HEK293 (cell line): Measurements from ENCODE around the gene NASP.

Experiments
- CTCF ChIA-PET: fragments of 350-600 bp; formaldehyde crosslinking; extraction: SDS; loops from one replicate; lab custom pipeline; 2021; ENCODE audit warnings: antibody characterized with exemption; lab: Yijun Ruan, JAX
- POLR2A ChIA-PET: fragments of 300-600 bp; formaldehyde crosslinking; extraction: SDS; loops from one replicate; lab custom pipeline; 2020; ENCODE audit warnings: antibody characterized with exemption, inconsistent platforms; lab: Yijun Ruan, JAX
- H3K27ac ChIP-seq: fragments of 200-500 bp; sonication (Bioruptor generic); 2 replicates; pipeline ENCODE4 v1.5.1; 2014; ENCODE audit warnings: low read depth, low read length, control low read depth, inconsistent platforms; ENCODE audit errors: extremely low read depth
- H3K36me3 ChIP-seq, 2 experiments: fragments of 200-500 bp in 1 of 2; sonication (Bioruptor generic) in 1 of 2; 1 replicate in 1 of 2; 2 replicates in 1 of 2; pipeline ENCODE4 v1.5.1; 2014 to 2017; ENCODE audit warnings: inconsistent platforms in 2 of 2, low read length in 2 of 2; ENCODE audit not compliant: control insufficient read depth in 2 of 2, insufficient read depth in 1 of 2
- H3K4me1 ChIP-seq: fragments of 200-500 bp; sonication (Bioruptor generic); 2 replicates; pipeline ENCODE4 v1.5.1; 2014; ENCODE audit warnings: mild to moderate bottlenecking, low read length, inconsistent platforms; ENCODE audit not compliant: control insufficient read depth, insufficient read depth
- H3K4me3 ChIP-seq: 2 replicates; pipeline ENCODE4 v1.5.1; 2011; ENCODE audit warnings: low read depth, mild to moderate bottlenecking, control low read depth, low read length, moderate library complexity
- H3K9me3 ChIP-seq: fragments of 200-500 bp; sonication (Bioruptor generic); 2 replicates; pipeline ENCODE4 v1.5.1; 2014; ENCODE audit warnings: low read depth, low read length, inconsistent platforms; ENCODE audit not compliant: control insufficient read depth, insufficient read depth
- HOXC10 ChIP-seq: sonication (generic); formaldehyde crosslinking; IDR thresholded peaks from 2 replicates; pipeline ENCODE4 v1.8.1; 2023; ENCODE audit warnings: mild to moderate bottlenecking, missing genetic modification reagents
- KLF10 ChIP-seq: fragments of 450-650 bp; IDR thresholded peaks from 2 replicates; pipeline ENCODE4 v1.5.1; 2018; ENCODE audit warnings: missing biosample characterization, mild to moderate bottlenecking, missing genetic modification characterization
- KLF8 ChIP-seq: fragments of 450-650 bp; formaldehyde crosslinking; IDR thresholded peaks from 2 replicates; pipeline ENCODE4 v1.5.1; 2016; ENCODE audit warnings: missing biosample characterization, missing genetic modification characterization
- KLF9 ChIP-seq: fragments of 450-650 bp; formaldehyde crosslinking; IDR thresholded peaks from 2 replicates; pipeline ENCODE4 v1.5.1; 2016; ENCODE audit warnings: missing biosample characterization, missing genetic modification characterization, low read depth
- MZF1 ChIP-seq: fragments of 450-650 bp; formaldehyde crosslinking; IDR thresholded peaks from 2 replicates; pipeline ENCODE4 v1.5.1; 2017; ENCODE audit warnings: missing biosample characterization, missing genetic modification characterization, borderline replicate concordance
- RBAK ChIP-seq: fragments of 450-650 bp; formaldehyde crosslinking; IDR thresholded peaks from 2 replicates; pipeline ENCODE4 v1.5.1; 2016; ENCODE audit warnings: missing biosample characterization, missing genetic modification characterization
- SP2 ChIP-seq: fragments of 450-650 bp; formaldehyde crosslinking; IDR thresholded peaks from 2 replicates; pipeline ENCODE4 v1.5.1; 2016; ENCODE audit warnings: missing biosample characterization, missing genetic modification characterization
- TCF7L2 ChIP-seq: IDR thresholded peaks from 2 replicates; pipeline ENCODE4 v1.6.1; 2011; ENCODE audit warnings: low read depth, mild to moderate bottlenecking, inconsistent platforms, low read length, moderate library complexity, borderline replicate concordance
- WT1 ChIP-seq: fragments of 450-650 bp; formaldehyde crosslinking; IDR thresholded peaks from 2 replicates; pipeline ENCODE4 v1.5.1; 2016; ENCODE audit warnings: missing biosample characterization, missing genetic modification characterization
- ZBTB21 ChIP-seq: fragments of 450-650 bp; formaldehyde crosslinking; IDR thresholded peaks from 2 replicates; pipeline ENCODE4 v1.5.1; 2017; ENCODE audit warnings: missing biosample characterization, missing genetic modification characterization
- ZBTB7A ChIP-seq: fragments of 450-650 bp; formaldehyde crosslinking; IDR thresholded peaks from 2 replicates; pipeline ENCODE4 v1.5.1; 2016; ENCODE audit warnings: low read depth, missing biosample characterization, missing genetic modification characterization
- ZFP3 ChIP-seq: fragments of 450-650 bp; formaldehyde crosslinking; IDR thresholded peaks from 2 replicates; pipeline ENCODE4 v1.5.1; 2016; ENCODE audit warnings: low read depth, missing biosample characterization, missing genetic modification characterization
- ZFP37 ChIP-seq: fragments of 450-650 bp; formaldehyde crosslinking; IDR thresholded peaks from 2 replicates; pipeline ENCODE4 v1.5.1; 2016; ENCODE audit warnings: missing biosample characterization, missing genetic modification characterization
- ZNF10 ChIP-seq: fragments of 450-650 bp; formaldehyde crosslinking; IDR thresholded peaks from 2 replicates; pipeline ENCODE4 v1.5.1; 2017; ENCODE audit warnings: missing biosample characterization, missing genetic modification characterization
- ZNF169 ChIP-seq: fragments of 450-650 bp; formaldehyde crosslinking; IDR thresholded peaks from 2 replicates; pipeline ENCODE4 v1.5.1; 2016; ENCODE audit warnings: missing biosample characterization, missing genetic modification characterization
- ZNF2 ChIP-seq: fragments of 450-650 bp; formaldehyde crosslinking; IDR thresholded peaks from 2 replicates; pipeline ENCODE4 v1.5.1; 2016; ENCODE audit warnings: missing biosample characterization, missing genetic modification characterization
- ZNF394 ChIP-seq: fragments of 450-650 bp; formaldehyde crosslinking; IDR thresholded peaks from 2 replicates; pipeline ENCODE4 v1.5.1; 2016; ENCODE audit warnings: missing biosample characterization, missing genetic modification characterization, mild to moderate bottlenecking, moderate library complexity, borderline replicate concordance
- ZNF433 ChIP-seq: fragments of 450-650 bp; formaldehyde crosslinking; IDR thresholded peaks from 2 replicates; pipeline ENCODE4 v1.5.1; 2016; ENCODE audit warnings: missing biosample characterization, missing genetic modification characterization, low read depth
- ZNF549 ChIP-seq: fragments of 450-650 bp; IDR thresholded peaks from 2 replicates; pipeline ENCODE4 v1.5.1; 2018; ENCODE audit warnings: missing biosample characterization, missing genetic modification characterization, mild to moderate bottlenecking, inconsistent platforms, moderate library complexity
- ZNF561 ChIP-seq: fragments of 450-650 bp; IDR thresholded peaks from 2 replicates; pipeline ENCODE4 v1.5.1; 2018; ENCODE audit warnings: missing biosample characterization, missing genetic modification characterization, borderline replicate concordance
- ZNF623 ChIP-seq: fragments of 450-650 bp; formaldehyde crosslinking; IDR thresholded peaks from 2 replicates; pipeline ENCODE4 v1.5.1; 2016; ENCODE audit warnings: missing biosample characterization, missing genetic modification characterization
- ZNF837 ChIP-seq: fragments of 450-650 bp; formaldehyde crosslinking; IDR thresholded peaks from 2 replicates; pipeline ENCODE4 v1.5.1; 2016; ENCODE audit warnings: missing biosample characterization, missing genetic modification characterization
- ZSCAN23 ChIP-seq: fragments of 450-650 bp; formaldehyde crosslinking; IDR thresholded peaks from 2 replicates; pipeline ENCODE4 v1.5.1; 2016; ENCODE audit warnings: missing biosample characterization, missing genetic modification characterization
- TF ChIP-seq, protein P1 (sequence below): fragments of 450-650 bp; formaldehyde crosslinking; IDR thresholded peaks from 2 replicates; pipeline ENCODE4 v1.5.1; 2016; ENCODE audit warnings: missing biosample characterization, missing genetic modification characterization
- TF ChIP-seq, protein P2 (sequence below): fragments of 450-650 bp; formaldehyde crosslinking; IDR thresholded peaks from 2 replicates; pipeline ENCODE4 v1.5.1; 2016; ENCODE audit warnings: missing biosample characterization, missing genetic modification characterization
- TF ChIP-seq, protein P3 (sequence below): fragments of 450-650 bp; formaldehyde crosslinking; IDR thresholded peaks from 2 replicates; pipeline ENCODE4 v1.5.1; 2016; ENCODE audit warnings: missing biosample characterization, missing genetic modification characterization
- TF ChIP-seq, protein P4 (sequence below): fragments of 450-650 bp; formaldehyde crosslinking; IDR thresholded peaks from 2 replicates; pipeline ENCODE4 v1.5.1; 2016; ENCODE audit warnings: missing biosample characterization, missing genetic modification characterization

The NASP gene

DNA sequence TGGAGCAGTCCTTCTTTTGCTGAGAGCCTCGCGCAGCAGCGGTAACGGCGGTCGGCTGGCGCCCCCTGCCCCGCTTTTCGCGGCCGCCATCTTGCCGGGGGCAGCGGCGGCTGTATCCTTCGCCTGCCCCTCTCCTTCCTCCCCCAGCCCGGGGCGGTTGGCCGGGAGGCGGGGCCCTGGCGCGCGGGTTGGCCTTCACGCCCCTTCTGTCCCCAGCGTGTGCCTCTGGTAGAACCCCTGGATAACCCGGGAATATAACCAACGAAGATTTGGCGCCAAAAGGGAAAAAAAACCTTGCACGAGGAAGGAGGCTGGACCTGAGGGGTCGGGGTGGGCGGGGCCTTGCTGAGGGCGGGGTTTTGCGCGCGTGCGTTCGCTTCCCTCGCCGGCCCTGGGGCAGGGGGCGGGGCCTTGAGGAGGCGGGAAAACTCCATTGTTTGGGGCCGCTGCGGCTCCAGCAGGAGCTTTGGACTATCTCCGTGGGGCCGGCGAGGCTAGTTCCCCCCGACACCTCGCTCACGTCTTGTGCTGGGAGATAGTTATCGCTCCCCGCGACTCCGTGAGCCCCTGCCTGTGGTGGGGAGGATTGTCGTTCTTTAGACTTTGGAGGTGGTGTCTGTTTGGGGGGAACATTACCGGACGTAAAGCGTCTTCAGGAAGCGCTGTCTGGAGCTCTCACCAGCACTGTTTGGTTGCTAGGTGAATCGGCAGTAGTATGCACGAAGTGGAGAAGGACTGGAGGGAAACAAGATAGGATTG is 689 bp downstream of the NASP start (continued):
- TF ChIP-seq, protein P1, sequence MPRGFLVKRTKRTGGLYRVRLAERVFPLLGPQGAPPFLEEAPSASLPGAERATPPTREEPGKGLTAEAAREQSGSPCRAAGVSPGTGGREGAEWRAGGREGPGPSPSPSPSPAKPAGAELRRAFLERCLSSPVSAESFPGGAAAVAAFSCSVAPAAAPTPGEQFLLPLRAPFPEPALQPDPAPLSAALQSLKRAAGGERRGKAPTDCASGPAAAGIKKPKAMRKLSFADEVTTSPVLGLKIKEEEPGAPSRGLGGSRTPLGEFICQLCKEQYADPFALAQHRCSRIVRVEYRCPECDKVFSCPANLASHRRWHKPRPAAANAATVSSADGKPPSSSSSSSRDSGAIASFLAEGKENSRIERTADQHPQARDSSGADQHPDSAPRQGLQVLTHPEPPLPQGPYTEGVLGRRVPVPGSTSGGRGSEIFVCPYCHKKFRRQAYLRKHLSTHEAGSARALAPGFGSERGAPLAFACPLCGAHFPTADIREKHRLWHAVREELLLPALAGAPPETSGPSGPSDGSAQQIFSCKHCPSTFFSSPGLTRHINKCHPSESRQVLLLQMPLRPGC (tag by site-specific recombination), result 0 out of 2 replicates have a peak, but pooled peaks have one; percentile 21
- TF ChIP-seq, protein P2, sequence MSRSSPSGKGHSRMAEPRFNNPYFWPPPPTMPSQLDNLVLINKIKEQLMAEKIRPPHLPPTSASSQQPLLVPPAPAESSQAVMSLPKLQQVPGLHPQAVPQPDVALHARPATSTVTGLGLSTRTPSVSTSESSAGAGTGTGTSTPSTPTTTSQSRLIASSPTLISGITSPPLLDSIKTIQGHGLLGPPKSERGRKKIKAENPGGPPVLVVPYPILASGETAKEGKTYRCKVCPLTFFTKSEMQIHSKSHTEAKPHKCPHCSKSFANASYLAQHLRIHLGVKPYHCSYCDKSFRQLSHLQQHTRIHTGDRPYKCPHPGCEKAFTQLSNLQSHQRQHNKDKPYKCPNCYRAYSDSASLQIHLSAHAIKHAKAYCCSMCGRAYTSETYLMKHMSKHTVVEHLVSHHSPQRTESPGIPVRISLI (tag by site-specific recombination), result peak; percentile 66
- TF ChIP-seq ZFP3 (tag by site-specific recombination), result peak; percentile 71
- TF ChIP-seq SP2 (tag by site-specific recombination), result peak; percentile 77
- no peak for TF ChIP-seq KLF8 (tag by site-specific recombination)
- TF ChIP-seq ZNF10, result no peak
- TF ChIP-seq KLF10, result peak; percentile 82; the same call in 1 of the 2 replicates
- TF ChIP-seq, protein P3, sequence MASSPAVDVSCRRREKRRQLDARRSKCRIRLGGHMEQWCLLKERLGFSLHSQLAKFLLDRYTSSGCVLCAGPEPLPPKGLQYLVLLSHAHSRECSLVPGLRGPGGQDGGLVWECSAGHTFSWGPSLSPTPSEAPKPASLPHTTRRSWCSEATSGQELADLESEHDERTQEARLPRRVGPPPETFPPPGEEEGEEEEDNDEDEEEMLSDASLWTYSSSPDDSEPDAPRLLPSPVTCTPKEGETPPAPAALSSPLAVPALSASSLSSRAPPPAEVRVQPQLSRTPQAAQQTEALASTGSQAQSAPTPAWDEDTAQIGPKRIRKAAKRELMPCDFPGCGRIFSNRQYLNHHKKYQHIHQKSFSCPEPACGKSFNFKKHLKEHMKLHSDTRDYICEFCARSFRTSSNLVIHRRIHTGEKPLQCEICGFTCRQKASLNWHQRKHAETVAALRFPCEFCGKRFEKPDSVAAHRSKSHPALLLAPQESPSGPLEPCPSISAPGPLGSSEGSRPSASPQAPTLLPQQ, result 0 out of 2 replicates have a peak, but pooled peaks have one; percentile 9
- TF ChIP-seq ZBTB7A (tag by site-specific recombination), result no peak
- no peak for TF ChIP-seq ZNF837 (tag by site-specific recombination)
- TF ChIP-seq ZBTB21 (tag by site-specific recombination), result 0 out of 2 replicates have a peak, but pooled peaks have one; percentile 15
- TF ChIP-seq ZNF2 (tag by site-specific recombination), result peak; percentile 25; the same call in 1 of the 2 replicates
- TF ChIP-seq ZNF549 (tag by site-specific recombination), result no peak
- no peak for TF ChIP-seq ZSCAN23 (tag by site-specific recombination)
- 0 out of 2 replicates have a peak, but pooled peaks have one; percentile 2 for TF ChIP-seq WT1 (tag by site-specific recombination)
- TF ChIP-seq ZNF433, result no peak
- TF ChIP-seq ZFP37 (tag by site-specific recombination), result peak; percentile 60; the same call in 1 of the 2 replicates
- TF ChIP-seq, protein P4, sequence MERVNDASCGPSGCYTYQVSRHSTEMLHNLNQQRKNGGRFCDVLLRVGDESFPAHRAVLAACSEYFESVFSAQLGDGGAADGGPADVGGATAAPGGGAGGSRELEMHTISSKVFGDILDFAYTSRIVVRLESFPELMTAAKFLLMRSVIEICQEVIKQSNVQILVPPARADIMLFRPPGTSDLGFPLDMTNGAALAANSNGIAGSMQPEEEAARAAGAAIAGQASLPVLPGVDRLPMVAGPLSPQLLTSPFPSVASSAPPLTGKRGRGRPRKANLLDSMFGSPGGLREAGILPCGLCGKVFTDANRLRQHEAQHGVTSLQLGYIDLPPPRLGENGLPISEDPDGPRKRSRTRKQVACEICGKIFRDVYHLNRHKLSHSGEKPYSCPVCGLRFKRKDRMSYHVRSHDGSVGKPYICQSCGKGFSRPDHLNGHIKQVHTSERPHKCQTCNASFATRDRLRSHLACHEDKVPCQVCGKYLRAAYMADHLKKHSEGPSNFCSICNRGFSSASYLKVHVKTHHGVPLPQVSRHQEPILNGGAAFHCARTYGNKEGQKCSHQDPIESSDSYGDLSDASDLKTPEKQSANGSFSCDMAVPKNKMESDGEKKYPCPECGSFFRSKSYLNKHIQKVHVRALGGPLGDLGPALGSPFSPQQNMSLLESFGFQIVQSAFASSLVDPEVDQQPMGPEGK (tag by site-specific recombination), result peak; percentile 94
- TF ChIP-seq KLF9, result peak; percentile 92
- no peak for TF ChIP-seq RBAK (tag by site-specific recombination)
- peak; percentile 15; the same call in 1 of the 2 replicates for TF ChIP-seq ZNF623
- TF ChIP-seq, all 188 proteins: peak for 46

DNA sequence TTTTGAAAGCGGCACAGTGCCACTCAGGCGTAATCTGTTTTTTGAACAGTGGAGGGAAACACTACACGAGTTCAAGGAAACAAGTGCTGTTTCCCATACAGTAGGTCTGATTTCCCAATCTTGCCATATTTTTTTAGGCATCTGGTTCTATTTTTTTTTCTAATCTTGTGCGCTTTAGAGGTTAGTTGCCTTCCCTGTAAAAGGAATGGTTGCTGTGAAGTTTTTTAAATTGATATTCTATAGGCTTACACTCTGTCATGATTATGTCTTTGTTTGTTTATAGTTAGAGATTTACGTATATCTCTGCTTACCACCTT is 1.2 kb downstream of the NASP start:
- no peaks in the 10 kb centered on the region for H3K4me1 ChIP-seq
- H3K9me3 ChIP-seq, result no peaks in the 10 kb centered on the region
- POLR2A ChIA-PET, result interaction anchor here (0.6 to 3.2 kb wide), 18 partner anchors 9 to 863 kb away, joined by 3 to 56 read pairs (median 4); partner anchors contain the start of genes AKR1A1, GPBP1L1, MUTYH and PRDX1
- peaks cover 0 to 24% of the 10 kb centered on the region in 2 experiments; a peak in 2 of 3 replicates for H3K36me3 ChIP-seq
- CTCF ChIA-PET, result interaction anchor here (0.6 to 9.6 kb wide), 4 partner anchors 10 to 907 kb away, joined by 3 to 71 read pairs (median 4); no protein-coding TSS in a partner anchor
- H3K4me3 ChIP-seq, result peak overlapping the region; percentile 79
- peak overlapping the region; percentile 90 for H3K27ac ChIP-seq
- TF ChIP-seq WT1 (tag by site-specific recombination), result 0 out of 2 replicates have a peak, but pooled peaks have one; percentile 1
- no peak for TF ChIP-seq ZNF394 (tag by site-specific recombination)
- TF ChIP-seq ZNF169 (tag by site-specific recombination), result no peak
- TF ChIP-seq, protein P2 (tag by site-specific recombination), result 0 out of 2 replicates have a peak, but pooled peaks have one; percentile 11
- no peak for TF ChIP-seq HOXC10 (CRISPR knock-in tag)
- 0 out of 2 replicates have a peak, but pooled peaks have one; percentile 2 for TF ChIP-seq ZNF561 (tag by site-specific recombination)
- no peak for TF ChIP-seq MZF1 (tag by site-specific recombination)
- TF ChIP-seq TCF7L2, result no peak
- TF ChIP-seq, all 188 proteins: peak for 3
